AG04449 (cell line): ENCODE data around the gene MARCHF3.
"Not testable (repeated sequence)": the region's sequence is repeated elsewhere in the genome, so short reads cannot be mapped to it uniquely, and the experiment has no call there.

Experiments used
- CTCF ChIA-PET: fragments of 350-600 bp; formaldehyde crosslinking; extraction: SDS; loops from one replicate; lab custom pipeline; 2021; ENCODE audit warnings: antibody characterized with exemption; lab: Yijun Ruan, JAX
- POLR2A ChIA-PET: fragments of 400-600, 350-600 bp; formaldehyde crosslinking; extraction: SDS; loops from one replicate; lab custom pipeline; 2020; ENCODE audit warnings: antibody characterized with exemption, inconsistent platforms; lab: Yijun Ruan, JAX
- DNase-seq: peaks from one replicate; pipeline ENCODE4 v3.0.0-alpha.2; 2010; ENCODE audit warnings: low read depth, low spot score
- H3K4me3 ChIP-seq: 2 replicates; pipeline ENCODE4 v1.5.1; 2011; ENCODE audit warnings: low read depth, mild to moderate bottlenecking, control low read depth, low read length
- TF ChIP-seq, protein P1 (sequence below): IDR thresholded peaks from one replicate; pipeline ENCODE4 v1.5.1; 2011; ENCODE audit warnings: mild to moderate bottlenecking, moderate library complexity, low read length, control low read depth, inconsistent platforms; ENCODE audit not compliant: insufficient read depth; ENCODE audit errors: missing control alignments

MARCHF3 gene

DNA sequence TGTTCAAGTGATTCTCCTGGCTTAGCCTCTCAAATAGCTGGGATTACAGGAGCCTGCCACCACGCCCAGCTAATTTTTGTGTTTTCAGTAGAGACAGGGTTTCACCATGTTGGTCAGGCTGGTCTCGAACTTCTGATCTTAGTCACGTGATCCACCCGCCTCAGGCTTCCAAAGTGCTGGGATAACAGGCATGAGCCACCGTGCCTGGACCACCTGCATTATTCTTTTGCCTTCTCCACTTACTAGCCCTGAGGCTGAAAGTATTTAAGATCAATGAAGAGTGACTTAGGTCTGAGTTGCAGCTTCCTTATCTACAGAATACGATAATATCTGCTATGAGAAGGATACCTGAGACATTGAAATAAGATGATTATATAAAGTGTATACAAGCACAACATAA is 129.6 kb downstream of the MARCHF3 start:
- no peak for DNase-seq
- TF ChIP-seq, protein P1, sequence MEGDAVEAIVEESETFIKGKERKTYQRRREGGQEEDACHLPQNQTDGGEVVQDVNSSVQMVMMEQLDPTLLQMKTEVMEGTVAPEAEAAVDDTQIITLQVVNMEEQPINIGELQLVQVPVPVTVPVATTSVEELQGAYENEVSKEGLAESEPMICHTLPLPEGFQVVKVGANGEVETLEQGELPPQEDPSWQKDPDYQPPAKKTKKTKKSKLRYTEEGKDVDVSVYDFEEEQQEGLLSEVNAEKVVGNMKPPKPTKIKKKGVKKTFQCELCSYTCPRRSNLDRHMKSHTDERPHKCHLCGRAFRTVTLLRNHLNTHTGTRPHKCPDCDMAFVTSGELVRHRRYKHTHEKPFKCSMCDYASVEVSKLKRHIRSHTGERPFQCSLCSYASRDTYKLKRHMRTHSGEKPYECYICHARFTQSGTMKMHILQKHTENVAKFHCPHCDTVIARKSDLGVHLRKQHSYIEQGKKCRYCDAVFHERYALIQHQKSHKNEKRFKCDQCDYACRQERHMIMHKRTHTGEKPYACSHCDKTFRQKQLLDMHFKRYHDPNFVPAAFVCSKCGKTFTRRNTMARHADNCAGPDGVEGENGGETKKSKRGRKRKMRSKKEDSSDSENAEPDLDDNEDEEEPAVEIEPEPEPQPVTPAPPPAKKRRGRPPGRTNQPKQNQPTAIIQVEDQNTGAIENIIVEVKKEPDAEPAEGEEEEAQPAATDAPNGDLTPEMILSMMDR, result no peak
- ChIA-PET POLR2A (no interaction called here), CTCF (no interaction called here)
- H3K4me3 ChIP-seq, result no peak overlapping the region

DNA sequence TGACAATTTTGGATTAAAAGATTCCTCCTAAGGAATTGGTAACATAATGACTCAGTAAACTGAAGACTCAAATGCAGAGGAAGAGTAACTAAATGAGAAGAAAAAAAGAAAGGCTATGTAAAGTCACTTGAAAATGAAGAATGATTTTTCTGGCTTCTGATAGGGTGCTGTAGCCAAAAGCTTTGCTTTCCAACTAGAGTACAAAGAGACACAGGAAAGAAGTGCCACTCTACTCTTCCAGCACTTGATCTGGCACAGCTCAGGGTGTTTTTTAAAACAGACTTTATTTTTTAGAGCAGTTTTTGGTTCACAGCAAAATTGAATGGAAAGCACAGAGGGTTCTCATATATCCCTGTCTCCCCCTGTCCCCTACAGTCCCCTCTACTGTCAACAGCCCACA is 130.9 kb downstream of the MARCHF3 start:
- no peak for DNase-seq
- H3K4me3 ChIP-seq, result no peak overlapping the region
- POLR2A ChIA-PET, result no interaction called here
- TF ChIP-seq, protein P1, result no peak
- CTCF ChIA-PET, result no interaction called here

DNA sequence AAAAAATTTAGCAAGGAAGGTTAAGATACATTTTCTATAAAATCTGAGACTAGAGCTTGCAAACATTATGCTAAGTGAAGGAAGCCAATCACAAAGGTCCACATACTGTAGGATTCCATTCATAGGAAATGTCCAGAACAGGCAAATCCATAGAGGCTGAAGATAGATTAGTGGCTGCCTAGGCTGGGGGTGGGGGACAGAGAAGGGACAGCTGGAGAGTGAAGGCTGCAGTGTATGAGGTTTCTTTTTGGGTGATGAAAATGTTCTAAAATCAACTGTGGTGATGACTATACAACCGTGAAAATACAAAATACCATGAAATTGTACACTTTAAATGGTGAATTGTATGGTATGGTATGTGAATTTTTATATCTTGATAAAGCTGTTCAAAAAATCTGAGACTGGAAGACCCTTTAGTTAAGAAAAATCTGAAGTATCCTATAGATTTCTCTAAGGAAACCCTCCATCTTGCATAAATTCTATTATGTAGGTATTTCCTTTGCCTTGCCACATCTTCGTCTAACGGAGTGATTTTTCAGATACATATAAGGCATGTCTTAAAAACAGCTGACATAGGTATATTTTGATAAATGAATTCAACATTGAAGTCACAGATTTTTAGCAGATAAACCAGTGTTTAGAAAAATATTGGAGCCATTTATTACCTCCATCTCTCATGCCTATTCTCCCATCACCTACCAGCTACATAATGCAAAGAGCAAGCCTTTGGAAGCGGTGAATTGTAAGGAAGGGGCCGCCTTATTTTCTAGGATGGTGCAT is 132.3 kb downstream of the MARCHF3 start:
- TF ChIP-seq, protein P1, result no peak
- no peak for DNase-seq
- ChIA-PET POLR2A (no interaction called here), CTCF (no interaction called here)
- no peak overlapping the region for H3K4me3 ChIP-seq

DNA sequence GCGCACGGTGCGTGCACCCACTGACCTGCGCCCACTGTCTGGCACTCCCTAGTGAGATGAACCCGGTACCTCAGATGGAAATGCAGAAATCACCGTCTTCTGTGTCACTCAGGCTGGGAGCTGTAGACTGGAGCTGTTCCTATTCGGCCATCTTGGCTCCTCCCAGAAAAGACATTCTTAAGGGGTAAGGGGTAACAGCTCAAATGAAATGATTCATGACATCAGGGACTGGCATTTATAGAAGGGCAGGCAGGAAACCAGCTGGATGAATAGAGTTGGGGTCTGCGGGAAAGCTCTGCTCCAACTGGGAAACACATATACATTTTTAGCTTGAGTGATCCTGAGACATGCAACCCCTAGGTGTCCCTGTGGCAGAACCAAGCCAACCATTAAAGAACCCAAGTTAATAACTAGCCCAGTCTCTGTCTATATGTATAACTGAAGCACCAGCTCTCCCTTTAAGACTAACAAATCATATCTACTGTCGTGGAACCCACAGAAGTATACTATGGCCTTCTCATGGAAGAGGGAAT is 134.1 kb downstream of the MARCHF3 start:
- H3K4me3 ChIP-seq, result no peak overlapping the region
- CTCF ChIA-PET, result no interaction called here
- TF ChIP-seq, protein P1, result no peak

DNA sequence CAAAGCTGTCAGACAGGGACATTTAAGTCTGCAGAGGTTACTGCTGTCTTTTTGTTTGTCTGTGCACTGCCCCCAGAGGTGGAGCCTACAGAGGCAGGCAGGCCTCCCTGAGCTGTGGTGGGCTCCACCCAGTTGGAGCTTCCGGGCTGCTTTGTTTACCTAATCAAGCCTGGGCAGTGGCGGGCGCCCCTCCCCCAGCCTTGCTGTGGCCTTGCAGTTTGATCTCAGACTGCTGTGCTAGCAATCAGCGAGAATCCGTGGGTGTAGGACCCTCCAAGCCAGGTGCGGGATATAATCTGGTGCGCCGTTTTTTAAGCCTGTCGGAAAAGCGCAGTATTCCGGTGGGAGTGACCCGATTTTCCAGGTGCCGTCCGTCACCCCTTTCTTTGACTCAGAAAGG is 134.6 kb downstream of the MARCHF3 start:
- DNase-seq, CTCF ChIA-PET, H3K4me3 ChIP-seq, POLR2A ChIA-PET: not testable (repeated sequence)

More for the DNA sequence above, 134.1 kb downstream of the MARCHF3 start:
- POLR2A ChIA-PET, result no interaction called here
- no peak for DNase-seq

DNA sequence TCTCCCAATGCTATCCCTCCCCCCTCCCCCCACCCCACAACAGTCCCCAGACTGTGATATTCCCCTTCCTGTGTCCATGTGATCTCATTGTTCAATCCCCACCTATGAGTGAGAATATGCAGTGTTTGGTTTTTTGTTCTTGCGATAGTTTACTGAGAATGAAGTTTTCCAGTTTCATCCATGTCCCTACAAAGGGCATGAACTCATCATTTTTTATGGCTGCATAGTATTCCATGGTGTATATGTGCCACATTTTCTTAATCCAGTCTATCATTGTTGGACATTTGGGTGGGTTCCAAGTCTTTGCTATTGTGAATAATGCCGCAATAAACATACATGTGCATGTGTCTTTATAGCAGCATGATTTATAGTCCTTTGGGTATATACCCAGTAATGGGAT is 139.9 kb downstream of the MARCHF3 start:
- H3K4me3 ChIP-seq, POLR2A ChIA-PET, DNase-seq, CTCF ChIA-PET: not testable (repeated sequence)

DNA sequence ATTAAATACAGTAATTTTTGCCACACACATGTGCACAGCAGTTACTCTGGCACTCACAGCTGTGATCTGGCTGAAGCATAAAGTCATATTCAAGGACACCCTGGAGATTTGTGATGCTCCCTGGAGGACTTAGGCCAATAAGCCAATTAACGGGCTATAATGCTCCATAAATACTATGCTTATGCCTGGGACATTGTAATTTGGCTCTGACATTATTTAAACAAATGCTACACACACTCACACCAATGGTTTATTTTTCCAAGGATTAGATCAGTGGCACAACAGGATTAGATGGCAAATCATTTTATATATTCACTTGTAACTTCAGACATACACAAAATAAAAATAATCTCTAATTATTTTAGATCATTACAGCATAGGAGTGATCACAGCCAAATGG is 142.2 kb downstream of the MARCHF3 start:
- DNase-seq, result no peak
- ChIA-PET POLR2A (no interaction called here), CTCF (no interaction called here)
- no peak overlapping the region for H3K4me3 ChIP-seq
- TF ChIP-seq, protein P1, result no peak
